ENCODE results near the gene MAP3K20.

DNA sequence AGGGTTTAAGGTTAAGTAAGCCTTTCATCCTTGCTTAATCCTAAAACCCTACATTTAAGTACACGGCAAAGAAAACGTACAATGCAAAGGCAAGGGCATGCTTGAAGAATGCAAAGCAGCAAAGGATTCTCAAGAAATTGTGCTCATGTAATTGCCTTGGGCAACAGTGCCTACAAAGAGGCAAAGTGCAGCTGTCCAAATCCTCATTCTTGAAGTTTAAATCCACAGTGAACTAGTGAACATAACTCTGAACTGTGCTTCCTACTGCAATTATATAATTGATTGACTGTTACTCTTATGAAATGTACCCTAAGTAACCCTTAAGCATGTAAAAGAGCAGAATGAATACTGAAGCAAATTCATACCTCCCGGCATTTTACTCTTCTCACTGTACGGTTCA, 85.4 kb downstream of the MAP3K20 start:
- TF ChIP-seq, protein P1, sequence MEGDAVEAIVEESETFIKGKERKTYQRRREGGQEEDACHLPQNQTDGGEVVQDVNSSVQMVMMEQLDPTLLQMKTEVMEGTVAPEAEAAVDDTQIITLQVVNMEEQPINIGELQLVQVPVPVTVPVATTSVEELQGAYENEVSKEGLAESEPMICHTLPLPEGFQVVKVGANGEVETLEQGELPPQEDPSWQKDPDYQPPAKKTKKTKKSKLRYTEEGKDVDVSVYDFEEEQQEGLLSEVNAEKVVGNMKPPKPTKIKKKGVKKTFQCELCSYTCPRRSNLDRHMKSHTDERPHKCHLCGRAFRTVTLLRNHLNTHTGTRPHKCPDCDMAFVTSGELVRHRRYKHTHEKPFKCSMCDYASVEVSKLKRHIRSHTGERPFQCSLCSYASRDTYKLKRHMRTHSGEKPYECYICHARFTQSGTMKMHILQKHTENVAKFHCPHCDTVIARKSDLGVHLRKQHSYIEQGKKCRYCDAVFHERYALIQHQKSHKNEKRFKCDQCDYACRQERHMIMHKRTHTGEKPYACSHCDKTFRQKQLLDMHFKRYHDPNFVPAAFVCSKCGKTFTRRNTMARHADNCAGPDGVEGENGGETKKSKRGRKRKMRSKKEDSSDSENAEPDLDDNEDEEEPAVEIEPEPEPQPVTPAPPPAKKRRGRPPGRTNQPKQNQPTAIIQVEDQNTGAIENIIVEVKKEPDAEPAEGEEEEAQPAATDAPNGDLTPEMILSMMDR (IDR thresholded peaks at IDR 0.05), result no peak
- TF ChIP-seq POLR2AphosphoS5 (IDR thresholded peaks at IDR 0.05) (no peak), POLR2A (IDR thresholded peaks at IDR 0.05) (no peak)
